HG03175 (cell line): ENCODE results near the gene NAALADL2.
"Not testable (repeated sequence)": the region's sequence is repeated elsewhere in the genome, so short reads cannot be mapped to it uniquely, and the experiment has no call there.

Experiments
- ATAC-seq: cut with Tn5 transposase; IDR thresholded peaks from one replicate; pipeline ENCODE4 v1.9.1; 2021; ENCODE audit warnings: mild to moderate bottlenecking, moderate library complexity; ENCODE audit not compliant: unreplicated experiment

Gene NAALADL2

GRCh38 chr3:175614107-175614506, 755.0 kb downstream of the NAALADL2 start:
- ATAC-seq: not testable (repeated sequence)

- no peak for ATAC-seq
Measured at GRCh38 chr3:175617247-175617646, 758.1 kb downstream of the NAALADL2 start.

- no peak for ATAC-seq
Measured at GRCh38 chr3:175619369-175619768, 760.2 kb downstream of the NAALADL2 start.

GRCh38 chr3:175620093-175620492, 761.0 kb downstream of the NAALADL2 start:
- no peak for ATAC-seq

- ATAC-seq: no peak
Measured at GRCh38 chr3:175620532-175620931, 761.4 kb downstream of the NAALADL2 start.

GRCh38 chr3:175640958-175641357, 781.8 kb downstream of the NAALADL2 start:
- no peak for ATAC-seq

- no peak for ATAC-seq
Measured at GRCh38 chr3:175646865-175647264, 787.7 kb downstream of the NAALADL2 start.

GRCh38 chr3:175648899-175649298, 789.8 kb downstream of the NAALADL2 start:
- ATAC-seq: no peak

GRCh38 chr3:175651716-175652115, 792.6 kb downstream of the NAALADL2 start:
- ATAC-seq: no peak

GRCh38 chr3:175655351-175655750, 796.2 kb downstream of the NAALADL2 start:
- no peak for ATAC-seq

GRCh38 chr3:175656461-175656860, 797.3 kb downstream of the NAALADL2 start:
- ATAC-seq: no peak

- ATAC-seq: no peak
Measured at GRCh38 chr3:175659670-175660350, 800.7 kb downstream of the NAALADL2 start.

- no peak for ATAC-seq
Measured at GRCh38 chr3:175662815-175663214, 803.7 kb downstream of the NAALADL2 start.

- no peak for ATAC-seq
Measured at GRCh38 chr3:175664911-175665310, 805.8 kb downstream of the NAALADL2 start.

GRCh38 chr3:175668300-175668699, 809.2 kb downstream of the NAALADL2 start:
- ATAC-seq: no peak

GRCh38 chr3:175670557-175670956, 811.4 kb downstream of the NAALADL2 start:
- ATAC-seq: no peak

GRCh38 chr3:175672119-175672689, 813.1 kb downstream of the NAALADL2 start:
- no peak for ATAC-seq

- ATAC-seq: no peak
Measured at GRCh38 chr3:175679568-175679967, 820.4 kb downstream of the NAALADL2 start.

GRCh38 chr3:175692256-175692655, 833.1 kb downstream of the NAALADL2 start:
- ATAC-seq: no peak

- ATAC-seq: no peak
Measured at GRCh38 chr3:175695251-175695650, 836.1 kb downstream of the NAALADL2 start.

- ATAC-seq: no peak
Measured at GRCh38 chr3:175702956-175703355, 843.8 kb downstream of the NAALADL2 start.

- ATAC-seq: no peak
Measured at GRCh38 chr3:175704366-175705055, 845.4 kb downstream of the NAALADL2 start.
